Left renal cortex interstitium (tissue), 4 donors: ENCODE results near the gene UHMK1. TPM values are rescaled to one million over a fixed set of nuclear protein-coding genes. Genes with fewer than 3 reads are reported as not detected.
"Not testable (repeated sequence)": the region's sequence is repeated elsewhere in the genome, so short reads cannot be mapped to it uniquely, and the experiment has no call there.

Experiments used
- DNase-seq, 4 donors: peaks; one replicate each; pipeline ENCODE4 v3.0.0-alpha.2; 2013; ENCODE audit warnings: low read depth in 4 of 4, low spot score in 2 of 4, missing footprints in 1 of 4
- polyA plus RNA-seq, 4 donors: library from polyadenylated mRNA; unstranded; fragments of 120-200 nt; gene quantifications; one replicate each; pipeline ENCODE4 v1.2.1, GENCODE V29; 2013; ENCODE audit not compliant: insufficient read length in 4 of 4

Gene UHMK1
- 10 to 100 TPM; 34.5 to 42.6 (median 36.2) TPM for polyA plus RNA-seq

GRCh38 chr1:162497723-162498495 lies at the start of gene UHMK1:
Gene UHMK1, plus strand, starts transcription at chr1:162497818. Its CDS starts 183 bp downstream, at chr1:162498001.
- DNase-seq, result peak; percentile 78 to 89 (median 80)

- DNase-seq, result not testable (repeated sequence)
Observed at GRCh38 chr1:162454361-162454760, 43.3 kb upstream of the UHMK1 start.

- no peak for DNase-seq
Observed at GRCh38 chr1:162456323-162456722, 41.3 kb upstream of the UHMK1 start.

- no peak for DNase-seq
Observed at GRCh38 chr1:162458236-162458635, 39.4 kb upstream of the UHMK1 start.

- not testable (repeated sequence) for DNase-seq
Observed at GRCh38 chr1:162462425-162462824, 35.2 kb upstream of the UHMK1 start.

- no peak for DNase-seq
Observed at GRCh38 chr1:162463021-162463420, 34.6 kb upstream of the UHMK1 start.

GRCh38 chr1:162466797-162467196 lies 30.8 kb upstream of the UHMK1 start:
- DNase-seq, result no peak

- DNase-seq, result no peak
Observed at GRCh38 chr1:162470216-162470615, 27.4 kb upstream of the UHMK1 start.

- no peak for DNase-seq
Observed at GRCh38 chr1:162471290-162471853, 26.2 kb upstream of the UHMK1 start.

- DNase-seq, result no peak
Observed at GRCh38 chr1:162475089-162475488, 22.5 kb upstream of the UHMK1 start.

GRCh38 chr1:162475539-162476185 lies 22.0 kb upstream of the UHMK1 start:
- DNase-seq, result no peak

GRCh38 chr1:162476620-162477019 lies 21.0 kb upstream of the UHMK1 start:
- DNase-seq, result no peak

GRCh38 chr1:162485236-162485635 lies 12.4 kb upstream of the UHMK1 start:
- no peak for DNase-seq

- DNase-seq, result no peak
Observed at GRCh38 chr1:162487241-162487640, 10.4 kb upstream of the UHMK1 start.

- DNase-seq, result no peak
Observed at GRCh38 chr1:162488219-162488618, 9.4 kb upstream of the UHMK1 start.

- not testable (repeated sequence) for DNase-seq
Observed at GRCh38 chr1:162495531-162496233, 1.9 kb upstream of the UHMK1 start.

GRCh38 chr1:162497104-162497722 lies 405 bp upstream of the UHMK1 start:
- DNase-seq, result no peak

GRCh38 chr1:162498496-162498810 lies 835 bp downstream of the UHMK1 start:
- peak in 1 of 4 donors; percentile 2 for DNase-seq

GRCh38 chr1:162500805-162501204 lies 3.2 kb downstream of the UHMK1 start:
- no peak for DNase-seq

- no peak for DNase-seq
Observed at GRCh38 chr1:162502077-162502476, 4.5 kb downstream of the UHMK1 start.

GRCh38 chr1:162502928-162503327 lies 5.3 kb downstream of the UHMK1 start:
- no peak for DNase-seq
